ENCODE measurements around the gene LTBR. TPM values are rescaled to one million over a fixed set of nuclear protein-coding genes. Genes with fewer than 3 reads are reported as not detected.
A peak's percentile ranks its signal among the peaks of the same experiment; 100 is the strongest.

Gene LTBR
- polyA plus RNA-seq, 2 of the 4 experiments (the other 2 are of a cell fraction): 57.3 to 110 TPM

DNA sequence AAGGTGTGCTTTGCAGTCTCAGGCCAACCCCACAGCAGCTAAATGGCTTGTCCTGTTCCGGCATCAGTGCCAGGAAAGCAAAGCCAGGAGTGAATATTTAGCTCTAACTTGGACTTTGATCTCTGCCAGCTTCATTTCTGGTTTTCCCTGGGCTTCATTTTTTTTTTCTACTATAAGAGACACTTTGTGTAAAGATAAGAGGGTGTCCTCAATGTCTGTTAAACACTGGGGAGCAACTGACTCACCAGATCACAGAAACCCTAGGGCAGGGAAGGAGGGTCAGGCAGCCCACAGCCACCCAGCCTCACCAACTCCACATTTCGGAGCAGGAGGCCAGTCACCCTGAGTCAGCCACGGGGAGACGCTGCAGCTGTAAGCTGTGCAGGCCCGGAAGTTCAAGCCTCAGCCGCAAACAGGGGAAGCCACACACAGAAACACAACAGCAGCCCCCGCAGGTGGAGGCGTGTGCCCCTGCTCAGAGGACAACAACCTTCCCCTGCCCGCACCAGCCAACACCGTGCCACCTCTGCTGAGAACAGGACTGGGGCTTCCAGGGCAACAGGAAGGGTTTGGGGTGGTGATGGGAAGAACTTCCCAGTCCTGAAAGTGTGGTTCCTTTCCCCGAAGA, 48.4 kb upstream of the LTBR start:
- 1% methylated on average over 11 of the region's 11 CpGs for WGBS (ENCODE audit: missing lambda C conversion rate)
- TF ChIP-seq EHMT2 (IDR thresholded peaks at IDR 0.05; ENCODE audit: low read depth) (no peak), NR3C1 (IDR thresholded peaks at IDR 0.05) (no peak), RARB (CRISPR knock-in tag; IDR thresholded peaks at IDR 0.05) (no peak; the same call in 1 of the 2 replicates), SMC3 (IDR thresholded peaks at IDR 0.05) (peak; percentile 58), TFCP2L1 (CRISPR knock-in tag; IDR thresholded peaks at IDR 0.05) (no peak), CHD2 (IDR thresholded peaks at IDR 0.05; ENCODE audit: low read length, partially characterized antibody) (no peak), JUN (IDR thresholded peaks at IDR 0.05) (peak in 1 of 2 experiments; percentile 10; a peak in 1 of 5 replicates), GATA3 (IDR thresholded peaks at IDR 0.05; ENCODE audit: borderline replicate concordance) (0 out of 2 replicates have a peak, but pooled peaks have one; percentile 35), CEBPB (IDR thresholded peaks at IDR 0.05) (no peak), ZSCAN20 (CRISPR knock-in tag; IDR thresholded peaks at IDR 0.05) (no peak), KDM1A (IDR thresholded peaks at IDR 0.05; ENCODE audit: low read depth) (no peak), POLR2A (IDR thresholded peaks at IDR 0.05; ENCODE audit: low read length) (peak; percentile 26), MAZ (IDR thresholded peaks at IDR 0.05; ENCODE audit: borderline replicate concordance, low read depth, low read length) (no peak), NFE2L2 (conservative IDR thresholded peaks at IDR 0.05; ENCODE audit: low read length) (peak; percentile 47; the same call in 1 of the 2 replicates), RNF2 (IDR thresholded peaks at IDR 0.05; ENCODE audit: borderline replicate concordance, low read depth) (no peak), HOXB5 (CRISPR knock-in tag; IDR thresholded peaks at IDR 0.05) (0 out of 2 replicates have a peak, but pooled peaks have one; percentile 50), HOXB13 (CRISPR knock-in tag; IDR thresholded peaks at IDR 0.05; ENCODE audit: low read depth) (no peak; the same call in 1 of the 2 replicates), TP53 (CRISPR knock-in tag; IDR thresholded peaks at IDR 0.05) (no peak), EP300 (IDR thresholded peaks at IDR 0.05) (no peak), ZNF302 (CRISPR knock-in tag; IDR thresholded peaks at IDR 0.05) (peak; percentile 83), CHD4 (IDR thresholded peaks at IDR 0.05; ENCODE audit: borderline replicate concordance) (no peak), FOXS1 (CRISPR knock-in tag; IDR thresholded peaks at IDR 0.05) (peak; percentile 6; the same call in 1 of the 2 replicates), ZFP36 (IDR thresholded peaks at IDR 0.05; ENCODE audit: borderline replicate concordance, partially characterized antibody) (no peak), EHF (CRISPR knock-in tag; IDR thresholded peaks at IDR 0.05) (peak; percentile 67), FOSL2 (IDR thresholded peaks at IDR 0.05) (no peak), FOSL2 (CRISPR knock-in tag; IDR thresholded peaks at IDR 0.05) (peak; percentile 60), JUNB (IDR thresholded peaks at IDR 0.05) (0 out of 2 replicates have a peak, but pooled peaks have one; percentile 29), FOSB (CRISPR knock-in tag; IDR thresholded peaks at IDR 0.05) (peak; percentile 88; the same call in 1 of the 2 replicates), RAD21 (conservative IDR thresholded peaks at IDR 0.05 in 1 of 2, IDR thresholded peaks at IDR 0.05 in 1 of 2) (peak; percentile 58 to 66; a peak in 4 of 5 replicates)
- TF ChIP-seq, protein P1, sequence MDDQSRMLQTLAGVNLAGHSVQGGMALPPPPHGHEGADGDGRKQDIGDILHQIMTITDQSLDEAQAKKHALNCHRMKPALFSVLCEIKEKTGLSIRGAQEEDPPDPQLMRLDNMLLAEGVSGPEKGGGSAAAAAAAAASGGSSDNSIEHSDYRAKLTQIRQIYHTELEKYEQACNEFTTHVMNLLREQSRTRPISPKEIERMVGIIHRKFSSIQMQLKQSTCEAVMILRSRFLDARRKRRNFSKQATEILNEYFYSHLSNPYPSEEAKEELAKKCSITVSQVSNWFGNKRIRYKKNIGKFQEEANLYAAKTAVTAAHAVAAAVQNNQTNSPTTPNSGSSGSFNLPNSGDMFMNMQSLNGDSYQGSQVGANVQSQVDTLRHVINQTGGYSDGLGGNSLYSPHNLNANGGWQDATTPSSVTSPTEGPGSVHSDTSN (IDR thresholded peaks at IDR 0.05): no peak; the same call in 1 of the 2 replicates
- TF ChIP-seq, protein P2, sequence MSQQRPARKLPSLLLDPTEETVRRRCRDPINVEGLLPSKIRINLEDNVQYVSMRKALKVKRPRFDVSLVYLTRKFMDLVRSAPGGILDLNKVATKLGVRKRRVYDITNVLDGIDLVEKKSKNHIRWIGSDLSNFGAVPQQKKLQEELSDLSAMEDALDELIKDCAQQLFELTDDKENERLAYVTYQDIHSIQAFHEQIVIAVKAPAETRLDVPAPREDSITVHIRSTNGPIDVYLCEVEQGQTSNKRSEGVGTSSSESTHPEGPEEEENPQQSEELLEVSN (IDR thresholded peaks at IDR 0.05; ENCODE audit: borderline replicate concordance, low read depth): no peak
- TF ChIP-seq, protein P3, sequence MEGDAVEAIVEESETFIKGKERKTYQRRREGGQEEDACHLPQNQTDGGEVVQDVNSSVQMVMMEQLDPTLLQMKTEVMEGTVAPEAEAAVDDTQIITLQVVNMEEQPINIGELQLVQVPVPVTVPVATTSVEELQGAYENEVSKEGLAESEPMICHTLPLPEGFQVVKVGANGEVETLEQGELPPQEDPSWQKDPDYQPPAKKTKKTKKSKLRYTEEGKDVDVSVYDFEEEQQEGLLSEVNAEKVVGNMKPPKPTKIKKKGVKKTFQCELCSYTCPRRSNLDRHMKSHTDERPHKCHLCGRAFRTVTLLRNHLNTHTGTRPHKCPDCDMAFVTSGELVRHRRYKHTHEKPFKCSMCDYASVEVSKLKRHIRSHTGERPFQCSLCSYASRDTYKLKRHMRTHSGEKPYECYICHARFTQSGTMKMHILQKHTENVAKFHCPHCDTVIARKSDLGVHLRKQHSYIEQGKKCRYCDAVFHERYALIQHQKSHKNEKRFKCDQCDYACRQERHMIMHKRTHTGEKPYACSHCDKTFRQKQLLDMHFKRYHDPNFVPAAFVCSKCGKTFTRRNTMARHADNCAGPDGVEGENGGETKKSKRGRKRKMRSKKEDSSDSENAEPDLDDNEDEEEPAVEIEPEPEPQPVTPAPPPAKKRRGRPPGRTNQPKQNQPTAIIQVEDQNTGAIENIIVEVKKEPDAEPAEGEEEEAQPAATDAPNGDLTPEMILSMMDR (IDR thresholded peaks at IDR 0.05): peak; percentile 47
- TF ChIP-seq, protein P4, sequence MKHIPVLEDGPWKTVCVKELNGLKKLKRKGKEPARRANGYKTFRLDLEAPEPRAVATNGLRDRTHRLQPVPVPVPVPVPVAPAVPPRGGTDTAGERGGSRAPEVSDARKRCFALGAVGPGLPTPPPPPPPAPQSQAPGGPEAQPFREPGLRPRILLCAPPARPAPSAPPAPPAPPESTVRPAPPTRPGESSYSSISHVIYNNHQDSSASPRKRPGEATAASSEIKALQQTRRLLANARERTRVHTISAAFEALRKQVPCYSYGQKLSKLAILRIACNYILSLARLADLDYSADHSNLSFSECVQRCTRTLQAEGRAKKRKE (CRISPR knock-in tag; IDR thresholded peaks at IDR 0.05; ENCODE audit: low read depth): peak; percentile 79; the same call in 1 of the 2 replicates
- TF ChIP-seq, protein P5, sequence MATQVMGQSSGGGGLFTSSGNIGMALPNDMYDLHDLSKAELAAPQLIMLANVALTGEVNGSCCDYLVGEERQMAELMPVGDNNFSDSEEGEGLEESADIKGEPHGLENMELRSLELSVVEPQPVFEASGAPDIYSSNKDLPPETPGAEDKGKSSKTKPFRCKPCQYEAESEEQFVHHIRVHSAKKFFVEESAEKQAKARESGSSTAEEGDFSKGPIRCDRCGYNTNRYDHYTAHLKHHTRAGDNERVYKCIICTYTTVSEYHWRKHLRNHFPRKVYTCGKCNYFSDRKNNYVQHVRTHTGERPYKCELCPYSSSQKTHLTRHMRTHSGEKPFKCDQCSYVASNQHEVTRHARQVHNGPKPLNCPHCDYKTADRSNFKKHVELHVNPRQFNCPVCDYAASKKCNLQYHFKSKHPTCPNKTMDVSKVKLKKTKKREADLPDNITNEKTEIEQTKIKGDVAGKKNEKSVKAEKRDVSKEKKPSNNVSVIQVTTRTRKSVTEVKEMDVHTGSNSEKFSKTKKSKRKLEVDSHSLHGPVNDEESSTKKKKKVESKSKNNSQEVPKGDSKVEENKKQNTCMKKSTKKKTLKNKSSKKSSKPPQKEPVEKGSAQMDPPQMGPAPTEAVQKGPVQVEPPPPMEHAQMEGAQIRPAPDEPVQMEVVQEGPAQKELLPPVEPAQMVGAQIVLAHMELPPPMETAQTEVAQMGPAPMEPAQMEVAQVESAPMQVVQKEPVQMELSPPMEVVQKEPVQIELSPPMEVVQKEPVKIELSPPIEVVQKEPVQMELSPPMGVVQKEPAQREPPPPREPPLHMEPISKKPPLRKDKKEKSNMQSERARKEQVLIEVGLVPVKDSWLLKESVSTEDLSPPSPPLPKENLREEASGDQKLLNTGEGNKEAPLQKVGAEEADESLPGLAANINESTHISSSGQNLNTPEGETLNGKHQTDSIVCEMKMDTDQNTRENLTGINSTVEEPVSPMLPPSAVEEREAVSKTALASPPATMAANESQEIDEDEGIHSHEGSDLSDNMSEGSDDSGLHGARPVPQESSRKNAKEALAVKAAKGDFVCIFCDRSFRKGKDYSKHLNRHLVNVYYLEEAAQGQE (IDR thresholded peaks at IDR 0.05): no peak

More for the DNA sequence above, 48.4 kb upstream of the LTBR start:
- H3K4me1 ChIP-seq: peaks cover 80% of the 10 kb centered on the region
- FAIRE-seq: no peak
- peak overlapping the region; percentile 92 for H3K4me2 ChIP-seq
- H3K9me3 ChIP-seq: no peaks in the 10 kb centered on the region
- H3K27ac ChIP-seq: peak overlapping the region; percentile 95 to 98
- ChIA-PET POLR2A (interaction anchor here (0.5 to 10.1 kb wide), 24 partner anchors 9 to 268 kb away, joined by 3 to 141 read pairs (median 8); partner anchors contain the start of genes GAPDH, LTBR, MRPL51 and SCNN1A), CTCF (interaction anchor here (0.6 to 29.7 kb wide), 23 partner anchors 8 to 203 kb away, joined by 3 to 705 read pairs (median 6); partner anchors contain the start of genes LTBR, SCNN1A and VAMP1)
- H3K4me3 ChIP-seq: peak overlapping the region; percentile 26
- peak; percentile 40 to 43 for ATAC-seq
- DNase-seq (ENCODE audit: low read depth in 1 of 2, low spot score in 1 of 2): peak; percentile 86 to 88

Data from A549 (cell line).